Fibroblast of villous mesenchyme (primary cell): ENCODE measurements around the gene SLC41A3. TPM values are rescaled to one million over a fixed set of nuclear protein-coding genes. Genes with fewer than 3 reads are reported as not detected.
"Not testable (repeated sequence)": the region's sequence is repeated elsewhere in the genome, so short reads cannot be mapped to it uniquely, and the experiment has no call there.

ENCODE experiments used
- DNase-seq: peaks from one replicate; pipeline ENCODE4 v3.0.0-alpha.2; 2010; ENCODE audit warnings: low read depth
- H3K4me3 ChIP-seq: 2 replicates; pipeline ENCODE4 v1.5.1; 2011; ENCODE audit warnings: low read depth, mild to moderate bottlenecking, low read length
- CTCF ChIP-seq: IDR thresholded peaks from 2 replicates; pipeline ENCODE4 v1.5.1; 2012; ENCODE audit warnings: low read depth, mild to moderate bottlenecking, low read length; ENCODE audit not compliant: insufficient read depth
- small RNA-seq: library from RNA; depleted of rRNA; stranded (forward); fragments of <200 nt; gene quantifications from one replicate; pipeline ENCODE3, GENCODE V24; 2012
- total RNA-seq: library from RNA; depleted of rRNA; stranded (reverse); fragments of >200 nt; gene quantifications from 2 replicates; pipeline ENCODE4 v1.2.3, GENCODE V29; 2012

The SLC41A3 gene
- total RNA-seq, 1 donor: 36.7 TPM

- no peak for DNase-seq
- no peak overlapping the region for H3K4me3 ChIP-seq
- TF ChIP-seq CTCF: no peak
These were observed 123.3 kb downstream of the SLC41A3 start for GRCh38 chr3:125960456-125961288.

- TF ChIP-seq CTCF: no peak
These were observed 123.9 kb downstream of the SLC41A3 start for GRCh38 chr3:125960066-125960424.

GRCh38 chr3:125959317-125960065 lies 124.4 kb downstream of the SLC41A3 start:
- no peak overlapping the region for H3K4me3 ChIP-seq
- TF ChIP-seq CTCF: no peak
- no peak for DNase-seq

More at GRCh38 chr3:125960066-125960424, 123.9 kb downstream of the SLC41A3 start:
- DNase-seq: no peak
- no peak overlapping the region for H3K4me3 ChIP-seq

GRCh38 chr3:125958511-125959316 lies 125.2 kb downstream of the SLC41A3 start:
- no peak overlapping the region for H3K4me3 ChIP-seq
- no peak for TF ChIP-seq CTCF
- no peak for DNase-seq

- H3K4me3 ChIP-seq: no peak overlapping the region
- no peak for TF ChIP-seq CTCF
- DNase-seq: no peak
These were observed 126.0 kb downstream of the SLC41A3 start for GRCh38 chr3:125957674-125958510.

- DNase-seq, H3K4me3 ChIP-seq: not testable (repeated sequence)
These were observed 126.9 kb downstream of the SLC41A3 start for GRCh38 chr3:125957020-125957419.

Small RNAs within 50 kb of the gene (small RNA-seq; reads per million reads assigned to genes)
- gene AC092903.1: not detected

Other genes starting within 250 kb of the SLC41A3 start
- gene ROPN1B, start 114.9 kb downstream of the SLC41A3 start, total RNA-seq: 0.43 TPM in 1 of 2 replicates, not detected in the other
- gene ALDH1L1, start 96.5 kb upstream of the SLC41A3 start, total RNA-seq: 0.32 and 3.9 TPM in 2 replicates